Smooth muscle cell (in vitro differentiated cells): ENCODE data around the gene TRIM72. TPM values are rescaled to one million over a fixed set of nuclear protein-coding genes. Genes with fewer than 3 reads are reported as not detected.

Experiments used
- DNase-seq: peaks from one replicate; lab custom pipeline; 2025; ENCODE audit not compliant: unreplicated experiment; lab: John Stamatoyannopoulos, UW
- H2AFZ ChIP-seq: fragments of 200-600 bp; sonication (generic); 2 replicates; pipeline ENCODE4 v1.6.0; 2016; ENCODE audit warnings: antibody characterized with exemption, low read depth, mild to moderate bottlenecking
- H3F3A ChIP-seq: fragments of 200-600 bp; sonication (generic); 2 replicates; pipeline ENCODE4 v1.6.0; 2017; ENCODE audit warnings: antibody characterized with exemption, low read depth
- H3K27ac ChIP-seq: fragments of 200-600 bp; sonication (generic); 2 replicates; pipeline ENCODE4 v1.5.1; 2016; ENCODE audit warnings: low read depth, mild to moderate bottlenecking
- H3K27me3 ChIP-seq: fragments of 200-600 bp; sonication (generic); 2 replicates; pipeline ENCODE4 v1.6.1; 2016; ENCODE audit warnings: low read depth, mild to moderate bottlenecking
- H3K36me3 ChIP-seq: fragments of 200-600 bp; sonication (generic); 2 replicates; pipeline ENCODE4 v1.5.1; 2016; ENCODE audit warnings: low read depth
- H3K4me1 ChIP-seq: fragments of 200-600 bp; sonication (generic); 2 replicates; pipeline ENCODE4 v1.5.1; 2016; ENCODE audit warnings: low read depth
- H3K4me2 ChIP-seq: fragments of 200-600 bp; sonication (generic); 2 replicates; pipeline ENCODE4 v1.6.0; 2016; ENCODE audit warnings: mild to moderate bottlenecking
- H3K4me3 ChIP-seq: fragments of 200-600 bp; sonication (generic); 2 replicates; pipeline ENCODE4 v1.5.1; 2016; ENCODE audit warnings: mild to moderate bottlenecking
- H3K79me2 ChIP-seq: fragments of 200-600 bp; sonication (generic); 2 replicates; pipeline ENCODE4 v1.6.0; 2016; ENCODE audit warnings: low read depth, mild to moderate bottlenecking
- H3K9ac ChIP-seq: fragments of 200-600 bp; sonication (generic); 2 replicates; pipeline ENCODE4 v1.6.0; 2016; ENCODE audit warnings: low read depth
- H3K9me3 ChIP-seq: fragments of 200-600 bp; sonication (generic); replicated peaks from 2 replicates; pipeline ENCODE4 v1.5.1; 2016; ENCODE audit warnings: low read depth
- H4K20me1 ChIP-seq: fragments of 200-600 bp; sonication (generic); 2 replicates; pipeline ENCODE4 v1.6.0; 2016; ENCODE audit warnings: low read depth
- WGBS: methylation state at CpG from one replicate; pipeline ENCODE4 v1.1.7; 2016; ENCODE audit warnings: low lambda C conversion rate; 5-methylcytosine and 5-hydroxymethylcytosine counted together
- polyA plus RNA-seq: library from polyadenylated mRNA; unstranded; fragments of >200 nt; fragmentation: Nextera tagmentation; extraction: Ambion mirVana; gene quantifications from 2 replicates; pipeline ENCODE4 v1.2.1, GENCODE V29; 2016
- total RNA-seq: library from RNA; depleted of rRNA; stranded (reverse); fragments of >200 nt; gene quantifications from 2 replicates; pipeline ENCODE4 v1.2.3, GENCODE V29; 2014
- TF ChIP-seq, protein P1 (sequence below): fragments of 200-600 bp; sonication (generic); IDR thresholded peaks from 2 replicates; pipeline ENCODE4 v1.5.1; 2017; ENCODE audit warnings: borderline replicate concordance, mild to moderate bottlenecking, antibody characterized with exemption; ENCODE audit not compliant: insufficient read depth, poor library complexity, severe bottlenecking

Gene TRIM72
- total and polyA plus RNA-seq, 2 experiments from 2014 or later: 0.04 to 0.07 TPM

DNA sequence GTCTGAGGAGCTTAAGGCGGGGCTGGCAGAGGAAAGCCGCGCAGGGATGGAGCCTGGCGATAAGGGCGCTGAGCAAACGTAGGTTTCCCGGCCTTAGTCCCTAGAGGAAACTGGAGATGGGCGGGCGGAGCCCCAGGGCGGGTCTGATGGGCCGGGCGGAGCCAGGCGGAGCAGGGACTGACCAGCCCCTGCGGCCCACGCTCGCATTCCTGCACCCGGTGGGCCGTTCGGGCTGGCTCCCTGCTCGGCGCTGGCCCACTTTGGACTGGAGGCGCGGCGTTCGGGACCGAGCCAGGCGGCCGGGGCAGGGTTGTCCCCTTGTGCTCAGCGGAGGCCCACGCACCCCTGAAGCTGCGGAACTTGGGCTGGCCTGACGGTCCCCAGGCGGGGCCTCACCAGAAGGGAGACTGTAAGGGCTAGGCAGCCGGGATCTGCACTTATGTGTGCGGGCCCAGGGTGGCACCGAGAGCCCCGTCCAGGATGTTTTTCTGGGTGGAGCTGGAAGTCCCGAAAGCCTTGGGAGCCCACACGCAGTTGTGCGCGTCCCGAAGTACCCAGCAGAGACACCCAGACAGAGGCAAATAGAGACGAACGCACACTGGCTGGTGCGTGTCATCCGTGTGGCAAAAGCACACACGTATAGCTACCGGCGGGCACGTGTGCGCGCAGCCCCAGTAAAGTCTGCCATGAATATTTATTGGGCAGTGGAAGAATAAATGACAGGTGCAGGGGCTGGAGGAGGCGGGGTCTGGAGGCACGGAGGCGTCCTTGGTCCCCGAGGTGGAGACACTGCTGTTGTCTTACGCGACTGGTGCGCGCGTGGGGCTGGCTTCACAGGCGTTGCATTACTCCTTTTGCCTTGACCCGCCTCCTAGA is 1.6 kb downstream of the TRIM72 start:
- H3K9me3 ChIP-seq: no peaks in the 10 kb centered on the region
- no peak overlapping the region for H3K9ac ChIP-seq
- H2AFZ ChIP-seq: no peak overlapping the region
- 2% methylated on average over 50 of the region's 63 CpGs for WGBS
- H3K79me2 ChIP-seq: no peaks in the 10 kb centered on the region
- H3K4me2 ChIP-seq: peak overlapping the region; percentile 88
- no peaks in the 10 kb centered on the region for H3K36me3 ChIP-seq
- no peaks in the 10 kb centered on the region for H4K20me1 ChIP-seq
- H3K4me3 ChIP-seq: peak overlapping the region; percentile 49
- peaks cover 23% of the 10 kb centered on the region for H3K4me1 ChIP-seq
- H3F3A ChIP-seq: no peaks in the 10 kb centered on the region
- TF ChIP-seq, protein P1, sequence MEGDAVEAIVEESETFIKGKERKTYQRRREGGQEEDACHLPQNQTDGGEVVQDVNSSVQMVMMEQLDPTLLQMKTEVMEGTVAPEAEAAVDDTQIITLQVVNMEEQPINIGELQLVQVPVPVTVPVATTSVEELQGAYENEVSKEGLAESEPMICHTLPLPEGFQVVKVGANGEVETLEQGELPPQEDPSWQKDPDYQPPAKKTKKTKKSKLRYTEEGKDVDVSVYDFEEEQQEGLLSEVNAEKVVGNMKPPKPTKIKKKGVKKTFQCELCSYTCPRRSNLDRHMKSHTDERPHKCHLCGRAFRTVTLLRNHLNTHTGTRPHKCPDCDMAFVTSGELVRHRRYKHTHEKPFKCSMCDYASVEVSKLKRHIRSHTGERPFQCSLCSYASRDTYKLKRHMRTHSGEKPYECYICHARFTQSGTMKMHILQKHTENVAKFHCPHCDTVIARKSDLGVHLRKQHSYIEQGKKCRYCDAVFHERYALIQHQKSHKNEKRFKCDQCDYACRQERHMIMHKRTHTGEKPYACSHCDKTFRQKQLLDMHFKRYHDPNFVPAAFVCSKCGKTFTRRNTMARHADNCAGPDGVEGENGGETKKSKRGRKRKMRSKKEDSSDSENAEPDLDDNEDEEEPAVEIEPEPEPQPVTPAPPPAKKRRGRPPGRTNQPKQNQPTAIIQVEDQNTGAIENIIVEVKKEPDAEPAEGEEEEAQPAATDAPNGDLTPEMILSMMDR: no peak
- H3K27me3 ChIP-seq: peaks cover 79% of the 10 kb centered on the region
- no peak overlapping the region for H3K27ac ChIP-seq
- no peak for DNase-seq

DNA sequence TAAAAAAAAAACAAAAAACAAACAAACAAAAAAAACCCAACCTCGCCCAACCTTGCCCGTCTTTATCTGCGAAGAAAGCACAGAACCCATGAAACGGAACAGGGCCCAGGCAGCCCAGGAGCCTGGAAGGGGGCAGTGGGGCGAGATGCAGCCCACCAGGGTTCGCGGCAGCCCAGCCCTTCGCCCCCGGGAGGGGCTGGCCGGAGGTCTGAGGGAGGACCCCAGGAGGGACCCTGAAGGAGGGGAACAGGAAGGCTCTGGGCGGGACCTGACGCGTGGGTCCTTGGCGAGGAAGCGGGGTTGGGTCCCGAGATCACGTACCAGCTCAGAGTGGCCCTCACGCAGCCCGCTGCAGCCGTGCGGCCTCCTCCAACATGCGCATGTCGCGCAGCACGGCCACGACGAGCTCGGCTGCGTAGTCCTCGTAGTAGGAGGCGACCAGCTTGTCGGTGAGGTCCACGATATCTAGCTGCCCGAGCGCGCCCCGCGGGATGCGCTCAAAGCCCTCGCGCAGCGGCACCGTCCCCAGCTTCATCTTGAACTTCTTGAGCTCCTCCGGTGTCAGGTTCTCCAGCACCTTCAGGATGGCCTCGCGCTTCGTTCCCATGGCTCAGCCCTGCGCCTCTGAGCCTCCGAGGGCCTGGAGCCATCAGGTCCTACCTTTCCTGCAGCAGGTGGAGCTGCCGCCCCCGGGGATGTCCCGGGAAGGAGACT is 2.7 kb downstream of the TRIM72 start, which contains the start of gene PYDC1:
Gene PYDC1, minus strand, starts transcription at position 714 of the 714 bp plus-strand sequence. Its CDS starts 107 bp downstream, at position 607.
- no peak within 1 kb of the TSS for H3K9ac ChIP-seq
- peak within 1 kb of the TSS; percentile 88 for H3K4me2 ChIP-seq
- no peaks in the 10 kb centered on the region for H3K79me2 ChIP-seq
- TF ChIP-seq, protein P1: no peak
- no peaks in the 10 kb centered on the region for H3K36me3 ChIP-seq
- no peaks in the 10 kb centered on the region for H3F3A ChIP-seq
- WGBS: 13% methylated on average over 32 of the region's 52 CpGs
- H3K27me3 ChIP-seq: peaks cover 86% of the 10 kb centered on the region
- peaks cover 23% of the 10 kb centered on the region for H3K4me1 ChIP-seq
- no peaks in the 10 kb centered on the region for H3K9me3 ChIP-seq
- H4K20me1 ChIP-seq: no peaks in the 10 kb centered on the region
- no peak for DNase-seq
- H3K27ac ChIP-seq: no peak within 1 kb of the TSS
- no peak within 1 kb of the TSS for H3K4me3 ChIP-seq
- H2AFZ ChIP-seq: no peak within 1 kb of the TSS

DNA sequence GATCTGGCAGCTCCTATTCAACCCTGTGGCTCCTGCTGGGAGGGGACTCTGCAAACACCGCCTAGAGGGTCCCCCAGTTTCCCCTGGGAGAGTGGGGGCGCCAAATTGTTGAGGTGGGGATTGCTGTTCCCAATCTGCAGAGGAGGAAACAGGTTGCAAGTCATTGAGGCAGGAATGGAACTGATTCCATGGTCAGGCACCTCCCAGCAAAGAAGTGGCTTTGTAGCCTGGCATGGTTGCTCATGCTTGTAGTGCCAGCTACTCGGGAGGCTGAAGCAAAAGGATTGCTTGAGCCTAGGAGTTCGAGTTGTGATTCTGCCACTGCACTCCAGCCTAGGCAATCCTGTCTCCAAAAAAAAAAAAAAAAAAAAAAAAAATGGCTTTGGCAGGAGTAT is 3.2 kb downstream of the TRIM72 start:
- Histone ChIP-seq H3K9me3 (no peaks in the 10 kb centered on the region), H3K4me2 (no peak overlapping the region), H3K36me3 (no peaks in the 10 kb centered on the region), H4K20me1 (no peaks in the 10 kb centered on the region), H3K27ac (no peak overlapping the region), H3K4me3 (no peak overlapping the region), H3K4me1 (peaks cover 23% of the 10 kb centered on the region), H3F3A (no peaks in the 10 kb centered on the region), H2AFZ (no peak overlapping the region), H3K79me2 (no peaks in the 10 kb centered on the region), H3K27me3 (peaks cover 81% of the 10 kb centered on the region), H3K9ac (no peak overlapping the region)
- 28% methylated on average over 4 of the region's 4 CpGs for WGBS
- DNase-seq: no peak
- TF ChIP-seq, protein P1: no peak
